SU-DHL-6 (cell line): ENCODE measurements around the gene MARCHF7.

Source experiments
- CTCF ChIP-seq: fragments of 200-600 bp; sonication (generic); IDR thresholded peaks from one replicate; pipeline ENCODE4 v1.5.1; 2017; ENCODE audit warnings: antibody characterized with exemption, mild to moderate bottlenecking, low read length, moderate library complexity; ENCODE audit not compliant: insufficient read depth, poor library complexity, severe bottlenecking
- EZH2phosphoT487 ChIP-seq: fragments of 200-600 bp; sonication (generic), shearing (Covaris generic); conservative IDR thresholded peaks from 2 replicates; pipeline ENCODE4 v1.6.1; 2018; ENCODE audit warnings: mild to moderate bottlenecking, antibody characterized with exemption, low read length, moderate library complexity, mixed read lengths

- TF ChIP-seq CTCF (no peak), EZH2phosphoT487 (no peak)
Observed at GRCh38 chr2:159753797-159754196, 41.5 kb downstream of the MARCHF7 start.
